ENCODE data around the gene EFCC1.

- TF ChIP-seq CTCF (IDR thresholded peaks at IDR 0.05 in 2 of 3, conservative IDR thresholded peaks at IDR 0.05 in 1 of 3; ENCODE audit: borderline replicate concordance in 1 of 3, insufficient read depth in 1 of 3, low read depth in 2 of 3, low read length in 2 of 3) = no peak
- TF ChIP-seq ATF3 (IDR thresholded peaks at IDR 0.05) = no peak
- TF ChIP-seq FOSL1 (IDR thresholded peaks at IDR 0.05; ENCODE audit: low read depth) = no peak
- no peak for TF ChIP-seq SIN3A (IDR thresholded peaks at IDR 0.05; ENCODE audit: low read depth)
- no peak for TF ChIP-seq REST (IDR thresholded peaks at IDR 0.05; ENCODE audit: low read depth)
- no peak for TF ChIP-seq EZH2 (IDR thresholded peaks at IDR 0.05)
- no peak for TF ChIP-seq POLR2AphosphoS5 (IDR thresholded peaks at IDR 0.05; ENCODE audit: low read depth, low read length)
- no peak for TF ChIP-seq CEBPB (IDR thresholded peaks at IDR 0.05; ENCODE audit: low read depth)
- TF ChIP-seq ZFX (IDR thresholded peaks at IDR 0.05) = no peak
- TF ChIP-seq ELF1 (IDR thresholded peaks at IDR 0.05; ENCODE audit: borderline replicate concordance, low read depth) = no peak
- TF ChIP-seq POLR2A (IDR thresholded peaks at IDR 0.05; ENCODE audit: borderline replicate concordance, extremely low read depth, insufficient read depth, insufficient read length) = no peak
These were observed 16.5 kb upstream of the EFCC1 start for GRCh38 chr3:128984596-128984995.
